H1 (cell line): ENCODE results near the gene CGAS. TPM values are rescaled to one million over a fixed set of nuclear protein-coding genes. Genes with fewer than 3 reads are reported as not detected.

Source experiments
- CTCF ChIA-PET: fragments of 300-600 bp; sonication (Branson Sonifier 250); formaldehyde crosslinking; loops from one replicate; lab custom pipeline; 2021; ENCODE audit not compliant: partially characterized antibody; lab: Charles Lee
- POLR2A ChIA-PET: fragments of 300-600 bp; sonication (Branson Sonifier 250); formaldehyde crosslinking; loops from one replicate; lab custom pipeline; 2021; ENCODE audit warnings: inconsistent platforms; ENCODE audit not compliant: partially characterized antibody; lab: Charles Lee
- DNase-seq, 2 experiments: peaks; one replicate each; pipeline versions ENCODE4 v3.0.0 to v3.0.0-alpha.2; 2010 to 2022; ENCODE audit warnings: low spot score in 2 of 2, low read depth in 1 of 2, mixed read lengths in 1 of 2
- FAIRE-seq: peaks from 2 replicates; lab custom pipeline; 2011; peaks lifted over from hg19 to GRCh38; lab: Jason Lieb, UNC
- H2AFZ ChIP-seq: 2 replicates; pipeline ENCODE4 v1.8.1; 2012; ENCODE audit warnings: low read length, inconsistent platforms
- H2AK5ac ChIP-seq: 2 replicates; pipeline ENCODE4 v1.6.1; 2013; ENCODE audit warnings: low read depth, low read length
- H2BK120ac ChIP-seq: replicated peaks from 2 replicates; pipeline ENCODE3; 2013; ENCODE audit warnings: low read depth, low read length, inconsistent platforms
- H2BK12ac ChIP-seq: 2 replicates; pipeline ENCODE4 v1.6.1; 2013; ENCODE audit warnings: low read depth, low read length
- H2BK15ac ChIP-seq: 2 replicates; pipeline ENCODE4 v1.6.1; 2013; ENCODE audit warnings: low read length
- H2BK20ac ChIP-seq: 2 replicates; pipeline ENCODE4 v1.6.1; 2013; ENCODE audit warnings: low read length
- H2BK5ac ChIP-seq: 2 replicates; pipeline ENCODE4 v1.6.1; 2013; ENCODE audit warnings: low read depth, low read length
- H3K14ac ChIP-seq: 2 replicates; pipeline ENCODE4 v1.6.1; 2013; ENCODE audit warnings: inconsistent platforms; ENCODE audit not compliant: insufficient read length
- H3K18ac ChIP-seq: 2 replicates; pipeline ENCODE4 v1.6.1; 2013; ENCODE audit warnings: low read length; ENCODE audit errors: extremely low read depth
- H3K23ac ChIP-seq: 2 replicates; pipeline ENCODE4 v1.6.1; 2013; ENCODE audit warnings: inconsistent platforms; ENCODE audit not compliant: insufficient read length
- H3K23me2 ChIP-seq: 2 replicates; pipeline ENCODE4 v1.6.1; 2013; ENCODE audit warnings: low read depth, low read length
- H3K27ac ChIP-seq: 2 replicates; pipeline ENCODE4 v1.6.1; 2011; ENCODE audit warnings: low read depth, low read length, inconsistent platforms
- H3K27me3 ChIP-seq, 4 experiments: replicated peaks in 1 of 4; 1 replicate in 1 of 4; 2 replicates in 3 of 4; pipeline versions ENCODE4 v1.6.1 to v1.8.1; 2011 to 2013; ENCODE audit warnings: low read length in 3 of 4, mild to moderate bottlenecking in 3 of 4, inconsistent platforms in 2 of 4, mixed read lengths in 2 of 4, moderate library complexity in 1 of 4; ENCODE audit not compliant: control insufficient read depth in 3 of 4, insufficient read depth in 3 of 4; ENCODE audit errors: extremely low read depth in 1 of 4
- H3K36me3 ChIP-seq, 4 experiments: 2 replicates each; pipeline versions ENCODE4 v1.6.1 to v1.8.1; 2011 to 2013; ENCODE audit warnings: mild to moderate bottlenecking in 4 of 4, low read length in 3 of 4, moderate library complexity in 2 of 4, control low read depth in 1 of 4, inconsistent platforms in 1 of 4; ENCODE audit not compliant: insufficient read depth in 4 of 4, control insufficient read depth in 2 of 4
- H3K4ac ChIP-seq: replicated peaks from 2 replicates; pipeline ENCODE3; 2013; ENCODE audit warnings: low read length, low read depth, mixed read lengths, inconsistent platforms; ENCODE audit not compliant: insufficient read length
- H3K4me1 ChIP-seq, 4 experiments: replicated peaks in 1 of 4; 1 replicate in 1 of 4; 2 replicates in 3 of 4; pipeline versions ENCODE4 v1.6.1 to v1.8.1; 2011 to 2013; ENCODE audit warnings: low read length in 3 of 4, inconsistent platforms in 2 of 4, mixed read lengths in 1 of 4; ENCODE audit not compliant: insufficient read depth in 4 of 4, control insufficient read depth in 3 of 4
- H3K4me2 ChIP-seq, 2 experiments: 2 replicates each; pipeline versions ENCODE4 v1.6.1 to v1.8.1; 2011 to 2013; ENCODE audit warnings: low read depth in 2 of 2, low read length in 2 of 2, control low read depth in 1 of 2, inconsistent platforms in 1 of 2, mild to moderate bottlenecking in 1 of 2; ENCODE audit not compliant: insufficient read depth in 1 of 2
- H3K4me3 ChIP-seq, 4 experiments: fragments of 200-600, 300-600 bp in 1 of 4; sonication (generic), shearing (Covaris generic), sonication (Bioruptor Twin) in 1 of 4; 2 replicates each; pipeline versions ENCODE4 v1.5.1 to v1.8.1; 2011 to 2016; ENCODE audit warnings: low read length in 4 of 4, low read depth in 3 of 4, control low read depth in 2 of 4, inconsistent platforms in 2 of 4, mild to moderate bottlenecking in 2 of 4, mixed read lengths in 1 of 4, moderate library complexity in 1 of 4; ENCODE audit not compliant: insufficient read depth in 2 of 4; ENCODE audit errors: extremely low read depth in 1 of 4
- H3K56ac ChIP-seq: replicated peaks from 2 replicates; pipeline ENCODE3; 2013; ENCODE audit warnings: low read depth, mild to moderate bottlenecking, mixed read lengths, low read length, inconsistent platforms; ENCODE audit not compliant: insufficient read length
- H3K79me1 ChIP-seq: 2 replicates; pipeline ENCODE4 v1.6.1; 2013; ENCODE audit warnings: low read depth, low read length, control low read depth
- H3K79me2 ChIP-seq, 2 experiments: 2 replicates each; pipeline versions ENCODE4 v1.6.1 to v1.8.1; 2012 to 2013; ENCODE audit warnings: low read length in 2 of 2, mild to moderate bottlenecking in 2 of 2, inconsistent platforms in 1 of 2; ENCODE audit not compliant: insufficient read depth in 2 of 2, control insufficient read depth in 1 of 2
- H3K9ac ChIP-seq, 4 experiments: replicated peaks in 1 of 4; 1 replicate in 1 of 4; 2 replicates in 3 of 4; pipeline versions ENCODE4 v1.6.1 to v1.8.1; 2011 to 2013; ENCODE audit warnings: low read depth in 3 of 4, low read length in 3 of 4, control low read depth in 2 of 4, mild to moderate bottlenecking in 2 of 4, moderate library complexity in 2 of 4, inconsistent platforms in 1 of 4; ENCODE audit errors: extremely low read depth in 1 of 4
- H3K9me3 ChIP-seq, 2 experiments: 2 replicates each; pipeline versions ENCODE4 v1.6.1 to v1.8.1; 2012 to 2013; ENCODE audit warnings: mild to moderate bottlenecking in 2 of 2, moderate library complexity in 2 of 2, control low read depth in 1 of 2, inconsistent platforms in 1 of 2, low read depth in 1 of 2, low read length in 1 of 2, mixed read lengths in 1 of 2; ENCODE audit not compliant: insufficient read depth in 2 of 2
- H4K20me1 ChIP-seq, 2 experiments: replicated peaks in 1 of 2; 2 replicates each; pipeline versions ENCODE3 to v1.8.1; 2011 to 2013; ENCODE audit warnings: inconsistent platforms in 2 of 2, low read length in 2 of 2, mild to moderate bottlenecking in 1 of 2; ENCODE audit not compliant: insufficient read depth in 2 of 2, control insufficient read depth in 1 of 2
- H4K5ac ChIP-seq: 2 replicates; pipeline ENCODE4 v1.6.1; 2013; ENCODE audit warnings: low read length, low read depth, mixed read lengths, inconsistent platforms; ENCODE audit not compliant: insufficient read length
- H4K8ac ChIP-seq: 2 replicates; pipeline ENCODE4 v1.8.0; 2013; ENCODE audit warnings: mild to moderate bottlenecking, moderate library complexity, low read length, inconsistent platforms; ENCODE audit not compliant: insufficient read depth; ENCODE audit errors: extremely low read depth
- H4K91ac ChIP-seq: replicated peaks from 2 replicates; pipeline ENCODE3; 2013; ENCODE audit warnings: low read length, mixed read lengths, inconsistent platforms; ENCODE audit not compliant: insufficient read length
- BCL11A ChIP-seq, 2 experiments: IDR thresholded peaks; one replicate each; pipeline ENCODE4 v1.6.1; 2011; ENCODE audit warnings: low read depth in 2 of 2, low read length in 2 of 2, mild to moderate bottlenecking in 2 of 2
- EP300 ChIP-seq, 2 experiments: IDR thresholded peaks; 1 replicate in 1 of 2; 2 replicates in 1 of 2; pipeline ENCODE4 v1.6.1; 2011 to 2012; ENCODE audit warnings: low read depth in 2 of 2, low read length in 2 of 2, mild to moderate bottlenecking in 2 of 2, borderline replicate concordance in 1 of 2, inconsistent platforms in 1 of 2, moderate library complexity in 1 of 2
- EZH2 ChIP-seq: fragments of 200-600 bp; sonication (generic); IDR thresholded peaks from 2 replicates; pipeline ENCODE4 v1.7.1; 2012; ENCODE audit warnings: low read depth, mild to moderate bottlenecking, moderate library complexity, low read length, inconsistent platforms; ENCODE audit not compliant: severe bottlenecking
- JUN ChIP-seq: IDR thresholded peaks from 2 replicates; pipeline ENCODE4 v1.6.1; 2011; ENCODE audit warnings: low read depth, mild to moderate bottlenecking, improper control_type of control experiment, low read length
- JUND ChIP-seq: IDR thresholded peaks from 2 replicates; pipeline ENCODE4 v1.6.1; 2011; ENCODE audit warnings: mild to moderate bottlenecking, improper control_type of control experiment, low read length
- NANOG ChIP-seq: IDR thresholded peaks from 2 replicates; pipeline ENCODE4 v1.6.1; 2011; ENCODE audit warnings: low read length, low read depth, mild to moderate bottlenecking, inconsistent platforms; ENCODE audit not compliant: insufficient read depth, poor library complexity, severe bottlenecking
- RXRA ChIP-seq: IDR thresholded peaks from 2 replicates; pipeline ENCODE4 v1.6.1; 2011; ENCODE audit warnings: low read depth, mild to moderate bottlenecking, low read length, moderate library complexity; ENCODE audit not compliant: insufficient read depth
- SP1 ChIP-seq: IDR thresholded peaks from 2 replicates; pipeline ENCODE4 v1.6.1; 2011; ENCODE audit warnings: low read depth, low read length
- SP4 ChIP-seq: IDR thresholded peaks from 2 replicates; pipeline ENCODE4 v1.6.1; 2012; ENCODE audit warnings: low read length, inconsistent platforms
- YY1 ChIP-seq: IDR thresholded peaks from 2 replicates; pipeline ENCODE4 v1.6.1; 2011; ENCODE audit warnings: low read depth, mild to moderate bottlenecking, low read length
- WGBS, 2 experiments: shearing (Covaris generic) in 1 of 2; methylation state at CpG; one replicate each; pipeline versions ENCODE4 v1.1.6 to v1.1.7; 2013 to 2015; ENCODE audit warnings: low lambda C conversion rate in 2 of 2, mixed read lengths in 2 of 2, inconsistent platforms in 1 of 2, low coverage in 1 of 2, missing lambda C conversion rate in 1 of 2; ENCODE audit not compliant: insufficient replicate concordance in 2 of 2, insufficient coverage in 1 of 2, insufficient read length in 1 of 2; ENCODE audit errors: extremely low coverage in 1 of 2, missing lambda C conversion rate in 1 of 2; 5-methylcytosine and 5-hydroxymethylcytosine counted together
- polyA plus RNA-seq, 7 experiments: library from polyadenylated mRNA; depleted of rRNA in 3 of 7; stranded (reverse) in 5 of 7; unstranded in 2 of 7; fragments of >200 nt in 5 of 7; fragments of 200-250 nt in 2 of 7; gene quantifications; 1 replicate in 5 of 7; 2 replicates in 1 of 7; 4 replicates in 1 of 7; pipeline versions ENCODE4 v1.2.1 to v1.2.3, GENCODE V29; 2011 to 2013; ENCODE audit warnings: missing spikeins in 2 of 7, mixed read lengths in 2 of 7
- total RNA-seq: library from RNA; stranded (reverse); fragmentation: NEBNext Ultra II Directional; extraction: Animal tissue kit (Norgen Biotek cat#: 25700); gene quantifications from 2 replicates; pipeline ENCODE4 v1.2.1, GENCODE V29; 2021

CGAS gene
- total and polyA plus RNA-seq, 2 of the 8 experiments (the other 6 are each of a cell fraction or from before 2014, with no cell fraction given) = 2.1 to 6.3 TPM

DNA sequence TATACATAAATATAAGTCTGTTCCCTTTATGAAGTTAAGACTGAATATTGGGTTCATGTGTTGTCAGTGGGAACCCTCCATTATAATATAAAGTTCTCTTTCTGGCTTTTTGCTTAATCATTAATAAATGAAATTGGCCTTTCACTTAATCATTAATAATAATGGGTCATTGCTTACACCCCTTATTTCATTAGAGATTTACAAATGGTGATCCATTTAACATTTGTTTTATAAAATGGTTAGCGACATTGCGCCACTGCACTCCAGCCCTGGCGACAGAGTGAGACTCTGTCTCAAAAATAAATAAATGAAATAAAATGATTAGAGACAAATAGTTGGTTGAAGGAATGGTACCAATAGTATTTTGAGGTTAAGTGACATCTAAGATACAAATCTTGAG lies 39.0 kb downstream of the CGAS start:
- Histone ChIP-seq H3K9ac (no peak overlapping the region), H2BK20ac (no peak overlapping the region), H3K23ac (no peak overlapping the region), H4K91ac (no peak overlapping the region), H3K4me2 (no peak overlapping the region), H3K18ac (no peak overlapping the region), H3K36me3 (no peaks in the 10 kb centered on the region), H3K4me1 (no peaks in the 10 kb centered on the region), H2BK12ac (no peak overlapping the region), H3K79me1 (no peaks in the 10 kb centered on the region), H4K5ac (no peak overlapping the region), H3K56ac (no peak overlapping the region), H3K4ac (no peak overlapping the region), H3K27ac (no peak overlapping the region), H3K4me3 (no peak overlapping the region), H2BK5ac (no peak overlapping the region), H2AFZ (no peak overlapping the region), H4K20me1 (no peaks in the 10 kb centered on the region), H3K23me2 (no peaks in the 10 kb centered on the region), H3K14ac (no peak overlapping the region), H3K79me2 (no peaks in the 10 kb centered on the region), H2AK5ac (no peak overlapping the region), H3K27me3 (peaks cover 0 to 1% (median 0%) of the 10 kb centered on the region in 4 experiments; a peak in 1 of 7 replicates), H2BK15ac (no peak overlapping the region), H4K8ac (no peak overlapping the region), H2BK120ac (no peak overlapping the region), H3K9me3 (no peaks in the 10 kb centered on the region)
- WGBS, 2 experiments = 96% methylated on average over 3 of the region's 3 CpGs; no CpG with 5 or more reads in 1 of the 2 experiments
- TF ChIP-seq EP300 (IDR thresholded peaks at IDR 0.05; ENCODE audit: borderline replicate concordance in 1 of 2, low read depth in 2 of 2, low read length in 2 of 2) (no peak), SP1 (no peak), NANOG (no peak), JUND (no peak), RXRA (no peak), BCL11A (IDR thresholded peaks at IDR 0.05; ENCODE audit: low read depth in 2 of 2, low read length in 2 of 2) (no peak), SP4 (no peak), EZH2 (no peak), JUN (no peak), YY1 (no peak)
- ChIA-PET CTCF (no interaction called here), POLR2A (no interaction called here)
- DNase-seq (no peak), FAIRE-seq (no peak)
